ENCODE data around the gene MOGAT2. TPM values are rescaled to one million over a fixed set of nuclear protein-coding genes. Genes with fewer than 3 reads are reported as not detected.

The MOGAT2 gene
- total and polyA plus RNA-seq, 2 of the 13 experiments (the other 11 are each of a cell fraction or from before 2014, with no cell fraction given), result 27.2 to 27.8 TPM

DNA sequence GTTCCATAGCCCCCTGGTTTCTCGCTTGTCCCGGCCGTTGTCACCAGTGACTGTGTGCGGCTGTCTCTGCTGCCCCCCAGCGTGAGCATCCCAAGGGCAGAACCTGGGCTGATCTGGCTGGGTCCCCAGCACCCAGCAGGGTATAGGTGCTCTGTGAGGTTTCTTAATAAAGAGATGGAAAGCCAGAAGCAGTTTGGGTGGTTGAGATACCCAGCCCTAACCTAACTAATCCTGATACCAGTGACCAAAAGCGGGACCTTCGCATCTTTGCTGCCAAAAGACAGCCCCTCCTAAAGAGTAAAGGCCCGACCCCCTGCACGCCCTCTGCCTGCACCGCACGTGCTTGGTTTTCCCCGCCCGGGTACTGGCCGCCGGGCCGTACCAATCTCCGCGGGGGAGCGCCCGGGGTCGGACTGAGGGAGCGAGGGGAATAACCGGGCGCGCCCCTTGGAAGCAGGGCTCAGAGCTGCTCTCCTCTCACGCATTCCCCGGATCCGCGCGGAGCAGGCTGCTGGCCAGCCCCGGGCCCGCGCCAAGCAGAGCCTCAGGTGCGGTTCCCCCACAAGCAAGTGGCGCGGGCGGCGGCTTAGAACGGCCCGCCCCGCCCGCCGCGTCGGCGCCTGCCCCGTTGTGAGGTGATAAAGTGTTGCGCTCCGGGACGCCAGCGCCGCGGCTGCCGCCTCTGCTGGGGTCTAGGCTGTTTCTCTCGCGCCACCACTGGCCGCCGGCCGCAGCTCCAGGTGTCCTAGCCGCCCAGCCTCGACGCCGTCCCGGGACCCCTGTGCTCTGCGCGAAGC is 50.7 kb downstream of the MOGAT2 start, which contains the start of gene DGAT2 (continued):
- TF ChIP-seq, protein P1, sequence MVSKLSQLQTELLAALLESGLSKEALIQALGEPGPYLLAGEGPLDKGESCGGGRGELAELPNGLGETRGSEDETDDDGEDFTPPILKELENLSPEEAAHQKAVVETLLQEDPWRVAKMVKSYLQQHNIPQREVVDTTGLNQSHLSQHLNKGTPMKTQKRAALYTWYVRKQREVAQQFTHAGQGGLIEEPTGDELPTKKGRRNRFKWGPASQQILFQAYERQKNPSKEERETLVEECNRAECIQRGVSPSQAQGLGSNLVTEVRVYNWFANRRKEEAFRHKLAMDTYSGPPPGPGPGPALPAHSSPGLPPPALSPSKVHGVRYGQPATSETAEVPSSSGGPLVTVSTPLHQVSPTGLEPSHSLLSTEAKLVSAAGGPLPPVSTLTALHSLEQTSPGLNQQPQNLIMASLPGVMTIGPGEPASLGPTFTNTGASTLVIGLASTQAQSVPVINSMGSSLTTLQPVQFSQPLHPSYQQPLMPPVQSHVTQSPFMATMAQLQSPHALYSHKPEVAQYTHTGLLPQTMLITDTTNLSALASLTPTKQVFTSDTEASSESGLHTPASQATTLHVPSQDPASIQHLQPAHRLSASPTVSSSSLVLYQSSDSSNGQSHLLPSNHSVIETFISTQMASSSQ (IDR thresholded peaks at IDR 0.05; ENCODE audit: low read depth), result no peak
- TF ChIP-seq, protein P1 (CRISPR knock-in tag; IDR thresholded peaks at IDR 0.05; ENCODE audit: borderline replicate concordance), result peak; percentile 51; the same call in 1 of the 2 replicates
- TF ChIP-seq, protein P2, sequence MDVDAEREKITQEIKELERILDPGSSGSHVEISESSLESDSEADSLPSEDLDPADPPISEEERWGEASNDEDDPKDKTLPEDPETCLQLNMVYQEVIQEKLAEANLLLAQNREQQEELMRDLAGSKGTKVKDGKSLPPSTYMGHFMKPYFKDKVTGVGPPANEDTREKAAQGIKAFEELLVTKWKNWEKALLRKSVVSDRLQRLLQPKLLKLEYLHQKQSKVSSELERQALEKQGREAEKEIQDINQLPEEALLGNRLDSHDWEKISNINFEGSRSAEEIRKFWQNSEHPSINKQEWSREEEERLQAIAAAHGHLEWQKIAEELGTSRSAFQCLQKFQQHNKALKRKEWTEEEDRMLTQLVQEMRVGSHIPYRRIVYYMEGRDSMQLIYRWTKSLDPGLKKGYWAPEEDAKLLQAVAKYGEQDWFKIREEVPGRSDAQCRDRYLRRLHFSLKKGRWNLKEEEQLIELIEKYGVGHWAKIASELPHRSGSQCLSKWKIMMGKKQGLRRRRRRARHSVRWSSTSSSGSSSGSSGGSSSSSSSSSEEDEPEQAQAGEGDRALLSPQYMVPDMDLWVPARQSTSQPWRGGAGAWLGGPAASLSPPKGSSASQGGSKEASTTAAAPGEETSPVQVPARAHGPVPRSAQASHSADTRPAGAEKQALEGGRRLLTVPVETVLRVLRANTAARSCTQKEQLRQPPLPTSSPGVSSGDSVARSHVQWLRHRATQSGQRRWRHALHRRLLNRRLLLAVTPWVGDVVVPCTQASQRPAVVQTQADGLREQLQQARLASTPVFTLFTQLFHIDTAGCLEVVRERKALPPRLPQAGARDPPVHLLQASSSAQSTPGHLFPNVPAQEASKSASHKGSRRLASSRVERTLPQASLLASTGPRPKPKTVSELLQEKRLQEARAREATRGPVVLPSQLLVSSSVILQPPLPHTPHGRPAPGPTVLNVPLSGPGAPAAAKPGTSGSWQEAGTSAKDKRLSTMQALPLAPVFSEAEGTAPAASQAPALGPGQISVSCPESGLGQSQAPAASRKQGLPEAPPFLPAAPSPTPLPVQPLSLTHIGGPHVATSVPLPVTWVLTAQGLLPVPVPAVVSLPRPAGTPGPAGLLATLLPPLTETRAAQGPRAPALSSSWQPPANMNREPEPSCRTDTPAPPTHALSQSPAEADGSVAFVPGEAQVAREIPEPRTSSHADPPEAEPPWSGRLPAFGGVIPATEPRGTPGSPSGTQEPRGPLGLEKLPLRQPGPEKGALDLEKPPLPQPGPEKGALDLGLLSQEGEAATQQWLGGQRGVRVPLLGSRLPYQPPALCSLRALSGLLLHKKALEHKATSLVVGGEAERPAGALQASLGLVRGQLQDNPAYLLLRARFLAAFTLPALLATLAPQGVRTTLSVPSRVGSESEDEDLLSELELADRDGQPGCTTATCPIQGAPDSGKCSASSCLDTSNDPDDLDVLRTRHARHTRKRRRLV (CRISPR knock-in tag; IDR thresholded peaks at IDR 0.05), result 0 out of 2 replicates have a peak, but pooled peaks have one; percentile 55
- TF ChIP-seq, protein P3, sequence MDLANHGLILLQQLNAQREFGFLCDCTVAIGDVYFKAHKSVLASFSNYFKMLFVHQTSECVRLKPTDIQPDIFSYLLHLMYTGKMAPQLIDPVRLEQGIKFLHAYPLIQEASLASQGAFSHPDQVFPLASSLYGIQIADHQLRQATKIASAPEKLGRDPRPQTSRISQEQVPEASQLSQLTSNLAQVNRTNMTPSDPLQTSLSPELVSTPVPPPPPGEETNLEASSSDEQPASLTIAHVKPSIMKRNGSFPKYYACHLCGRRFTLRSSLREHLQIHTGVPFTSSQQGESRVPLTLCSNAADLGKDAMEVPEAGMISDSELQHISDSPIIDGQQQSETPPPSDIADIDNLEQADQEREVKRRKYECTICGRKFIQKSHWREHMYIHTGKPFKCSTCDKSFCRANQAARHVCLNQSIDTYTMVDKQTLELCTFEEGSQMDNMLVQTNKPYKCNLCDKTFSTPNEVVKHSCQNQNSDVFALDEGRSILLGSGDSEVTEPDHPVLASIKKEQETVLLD (CRISPR knock-in tag; IDR thresholded peaks at IDR 0.05; ENCODE audit: low read depth), result peak; percentile 76
- peak; percentile 70; the same call in 1 of the 2 replicates for TF ChIP-seq ZSCAN25 (CRISPR knock-in tag; IDR thresholded peaks at IDR 0.05)
- TF ChIP-seq KMT2B (CRISPR knock-in tag; IDR thresholded peaks at IDR 0.05), result peak; percentile 41
- TF ChIP-seq DMAP1 (CRISPR knock-in tag; IDR thresholded peaks at IDR 0.05), result peak; percentile 88; the same call in 1 of the 2 replicates
- peak; percentile 68 for TF ChIP-seq RFXAP (CRISPR knock-in tag; IDR thresholded peaks at IDR 0.05; ENCODE audit: borderline replicate concordance)
- no peak for TF ChIP-seq ZNF382 (CRISPR knock-in tag; IDR thresholded peaks at IDR 0.05; ENCODE audit: borderline replicate concordance)
- TF ChIP-seq, protein P4, sequence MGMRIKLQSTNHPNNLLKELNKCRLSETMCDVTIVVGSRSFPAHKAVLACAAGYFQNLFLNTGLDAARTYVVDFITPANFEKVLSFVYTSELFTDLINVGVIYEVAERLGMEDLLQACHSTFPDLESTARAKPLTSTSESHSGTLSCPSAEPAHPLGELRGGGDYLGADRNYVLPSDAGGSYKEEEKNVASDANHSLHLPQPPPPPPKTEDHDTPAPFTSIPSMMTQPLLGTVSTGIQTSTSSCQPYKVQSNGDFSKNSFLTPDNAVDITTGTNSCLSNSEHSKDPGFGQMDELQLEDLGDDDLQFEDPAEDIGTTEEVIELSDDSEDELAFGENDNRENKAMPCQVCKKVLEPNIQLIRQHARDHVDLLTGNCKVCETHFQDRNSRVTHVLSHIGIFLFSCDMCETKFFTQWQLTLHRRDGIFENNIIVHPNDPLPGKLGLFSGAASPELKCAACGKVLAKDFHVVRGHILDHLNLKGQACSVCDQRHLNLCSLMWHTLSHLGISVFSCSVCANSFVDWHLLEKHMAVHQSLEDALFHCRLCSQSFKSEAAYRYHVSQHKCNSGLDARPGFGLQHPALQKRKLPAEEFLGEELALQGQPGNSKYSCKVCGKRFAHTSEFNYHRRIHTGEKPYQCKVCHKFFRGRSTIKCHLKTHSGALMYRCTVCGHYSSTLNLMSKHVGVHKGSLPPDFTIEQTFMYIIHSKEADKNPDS (CRISPR knock-in tag; IDR thresholded peaks at IDR 0.05), result peak; percentile 44; the same call in 1 of the 2 replicates
- TF ChIP-seq, protein P5, sequence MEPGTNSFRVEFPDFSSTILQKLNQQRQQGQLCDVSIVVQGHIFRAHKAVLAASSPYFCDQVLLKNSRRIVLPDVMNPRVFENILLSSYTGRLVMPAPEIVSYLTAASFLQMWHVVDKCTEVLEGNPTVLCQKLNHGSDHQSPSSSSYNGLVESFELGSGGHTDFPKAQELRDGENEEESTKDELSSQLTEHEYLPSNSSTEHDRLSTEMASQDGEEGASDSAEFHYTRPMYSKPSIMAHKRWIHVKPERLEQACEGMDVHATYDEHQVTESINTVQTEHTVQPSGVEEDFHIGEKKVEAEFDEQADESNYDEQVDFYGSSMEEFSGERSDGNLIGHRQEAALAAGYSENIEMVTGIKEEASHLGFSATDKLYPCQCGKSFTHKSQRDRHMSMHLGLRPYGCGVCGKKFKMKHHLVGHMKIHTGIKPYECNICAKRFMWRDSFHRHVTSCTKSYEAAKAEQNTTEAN (CRISPR knock-in tag; conservative IDR thresholded peaks at IDR 0.05), result peak; percentile 54
- no peak for TF ChIP-seq ZNF30 (CRISPR knock-in tag; IDR thresholded peaks at IDR 0.05)
- peak; percentile 31; the same call in 1 of the 2 replicates for TF ChIP-seq SAFB2 (CRISPR knock-in tag; IDR thresholded peaks at IDR 0.05; ENCODE audit: borderline replicate concordance, low read depth)
